H9 (cell line): Measurements from ENCODE around the gene MRTFA. TPM values are rescaled to one million over a fixed set of nuclear protein-coding genes. Genes with fewer than 3 reads are reported as not detected.
"Not testable (repeated sequence)": the region's sequence is repeated elsewhere in the genome, so short reads cannot be mapped to it uniquely, and the experiment has no call there.

Source experiments
- DNase-seq: peaks from one replicate; pipeline ENCODE4 v3.0.0-alpha.2; 2017
- H2AFZ ChIP-seq: one replicate; pipeline ENCODE4 v1.6.1; 2013; ENCODE audit warnings: mild to moderate bottlenecking, low read length, control low read depth, moderate library complexity
- H2AK5ac ChIP-seq: 2 replicates; pipeline ENCODE4 v1.6.1; 2013; ENCODE audit warnings: low read length, control low read depth, mixed read lengths; ENCODE audit not compliant: insufficient read length
- H2BK120ac ChIP-seq: one replicate; pipeline ENCODE4 v1.6.1; 2013; ENCODE audit warnings: low read depth, mild to moderate bottlenecking, low read length, control low read depth, inconsistent platforms; ENCODE audit not compliant: poor library complexity, severe bottlenecking
- H2BK12ac ChIP-seq: 2 replicates; pipeline ENCODE4 v1.6.1; 2013; ENCODE audit warnings: low read length, control low read depth, mixed read lengths, low read depth; ENCODE audit not compliant: insufficient read length
- H2BK15ac ChIP-seq: 2 replicates; pipeline ENCODE4 v1.6.1; 2013; ENCODE audit warnings: low read depth, low read length, control low read depth
- H2BK20ac ChIP-seq: one replicate; pipeline ENCODE4 v1.6.1; 2013; ENCODE audit warnings: low read depth, mild to moderate bottlenecking, low read length, control low read depth, inconsistent platforms; ENCODE audit not compliant: poor library complexity, severe bottlenecking
- H2BK5ac ChIP-seq: 2 replicates; pipeline ENCODE4 v1.6.1; 2013; ENCODE audit warnings: low read length, control low read depth, mixed read lengths; ENCODE audit not compliant: insufficient read length
- H3K14ac ChIP-seq: 2 replicates; pipeline ENCODE4 v1.6.1; 2013; ENCODE audit warnings: low read length, control low read depth; ENCODE audit not compliant: insufficient read depth
- H3K18ac ChIP-seq: 2 replicates; pipeline ENCODE4 v1.6.1; 2013; ENCODE audit warnings: low read depth, mild to moderate bottlenecking, mixed read lengths, low read length, control low read depth; ENCODE audit not compliant: insufficient read length
- H3K23ac ChIP-seq: 2 replicates; pipeline ENCODE4 v1.6.1; 2013; ENCODE audit warnings: low read length, control low read depth, mixed read lengths, low read depth; ENCODE audit not compliant: insufficient read length
- H3K23me2 ChIP-seq: 2 replicates; pipeline ENCODE4 v1.6.1; 2013; ENCODE audit warnings: low read depth, mild to moderate bottlenecking, mixed read lengths, low read length, control low read depth; ENCODE audit not compliant: insufficient read length, poor library complexity, severe bottlenecking
- H3K27ac ChIP-seq: 2 replicates; pipeline ENCODE4 v1.5.1; 2013; ENCODE audit warnings: low read length, control low read depth, mixed read lengths, low read depth; ENCODE audit not compliant: insufficient read length
- H3K27me3 ChIP-seq: 2 replicates; pipeline ENCODE4 v1.6.1; 2013; ENCODE audit warnings: low read length, control low read depth, inconsistent platforms; ENCODE audit not compliant: insufficient read depth
- H3K4ac ChIP-seq: 2 replicates; pipeline ENCODE4 v1.6.1; 2013; ENCODE audit warnings: low read depth, mild to moderate bottlenecking, control low read depth, inconsistent platforms, low read length, moderate library complexity
- H3K4me1 ChIP-seq: 2 replicates; pipeline ENCODE4 v1.6.1; 2013; ENCODE audit warnings: low read length, control low read depth, inconsistent platforms; ENCODE audit not compliant: insufficient read depth
- H3K4me2 ChIP-seq: 2 replicates; pipeline ENCODE4 v1.6.1; 2013; ENCODE audit warnings: low read length, control low read depth, mixed read lengths; ENCODE audit not compliant: insufficient read length, insufficient read depth
- H3K56ac ChIP-seq: 2 replicates; pipeline ENCODE4 v1.6.1; 2013; ENCODE audit warnings: low read depth, mild to moderate bottlenecking, mixed read lengths, low read length, control low read depth; ENCODE audit not compliant: insufficient read length
- H3K79me1 ChIP-seq: 2 replicates; pipeline ENCODE4 v1.6.1; 2013; ENCODE audit warnings: low read depth, mild to moderate bottlenecking, moderate library complexity, low read length, control low read depth, inconsistent platforms; ENCODE audit not compliant: insufficient read depth, poor library complexity, severe bottlenecking
- H3K79me2 ChIP-seq: 2 replicates; pipeline ENCODE4 v1.6.1; 2013; ENCODE audit warnings: low read length, control low read depth, inconsistent platforms; ENCODE audit not compliant: insufficient read depth
- H3K9ac ChIP-seq: 2 replicates; pipeline ENCODE4 v1.6.1; 2013; ENCODE audit warnings: low read length, control low read depth, mixed read lengths; ENCODE audit not compliant: insufficient read length; ENCODE audit errors: extremely low read depth
- H3K9me3 ChIP-seq: one replicate; pipeline ENCODE4 v1.6.1; 2013; ENCODE audit warnings: low read depth, low read length, inconsistent platforms; ENCODE audit not compliant: control insufficient read depth
- H3T11ph ChIP-seq: one replicate; pipeline ENCODE4 v1.6.1; 2013; ENCODE audit warnings: mild to moderate bottlenecking, low read length, control low read depth, inconsistent platforms
- H4K20me1 ChIP-seq: one replicate; pipeline ENCODE4 v1.6.1; 2013; ENCODE audit not compliant: control insufficient read depth, insufficient read length, insufficient read depth
- H4K5ac ChIP-seq: 2 replicates; pipeline ENCODE4 v1.6.1; 2013; ENCODE audit warnings: low read depth, mild to moderate bottlenecking, mixed read lengths, low read length, control low read depth; ENCODE audit not compliant: insufficient read length
- H4K8ac ChIP-seq: replicated peaks from 2 replicates; pipeline ENCODE4 v1.6.1; 2013; ENCODE audit warnings: low read length, control low read depth, mixed read lengths, low read depth; ENCODE audit not compliant: insufficient read length
- H4K91ac ChIP-seq: 2 replicates; pipeline ENCODE4 v1.6.1; 2013; ENCODE audit warnings: low read depth, mild to moderate bottlenecking, moderate library complexity, mixed read lengths, low read length, control low read depth; ENCODE audit not compliant: insufficient read length
- H3K27ac Mint-ChIP-seq, 3 experiments: 2 replicates in 2 of 3; 3 replicates in 1 of 3; pipeline ENCODE4 v1.8.0; 2020 to 2021; ENCODE audit warnings: mixed read lengths in 3 of 3, mild to moderate bottlenecking in 1 of 3, moderate library complexity in 1 of 3
- H3K27me3 Mint-ChIP-seq: 2 replicates; pipeline ENCODE4 v1.8.0; 2021; ENCODE audit warnings: low read depth, mild to moderate bottlenecking, moderate library complexity, mixed read lengths
- H3K36me3 Mint-ChIP-seq, 3 experiments: 2 replicates in 2 of 3; 3 replicates in 1 of 3; pipeline ENCODE4 v1.8.0; 2020 to 2021; ENCODE audit warnings: low read depth in 3 of 3, mixed read lengths in 3 of 3; ENCODE audit not compliant: insufficient read depth in 1 of 3
- H3K4me1 Mint-ChIP-seq, 2 experiments: 2 replicates each; pipeline ENCODE4 v1.8.0; 2020; ENCODE audit warnings: mixed read lengths in 2 of 2
- H3K4me3 Mint-ChIP-seq, 2 experiments: 2 replicates in 1 of 2; 3 replicates in 1 of 2; pipeline ENCODE4 v1.8.0; 2020 to 2021; ENCODE audit warnings: mild to moderate bottlenecking in 2 of 2, mixed read lengths in 2 of 2, moderate library complexity in 1 of 2
- H3K9me3 Mint-ChIP-seq, 2 experiments: 2 replicates in 1 of 2; 3 replicates in 1 of 2; pipeline ENCODE4 v1.8.0; 2020; ENCODE audit warnings: mild to moderate bottlenecking in 2 of 2, mixed read lengths in 2 of 2, moderate library complexity in 1 of 2
- CTCF ChIP-seq: fragments of 200-600 bp; sonication (generic); conservative IDR thresholded peaks from 3 replicates; pipeline ENCODE4 v1.8.0; 2021; ENCODE audit warnings: antibody characterized with exemption, mild to moderate bottlenecking
- WGBS: extraction: QIAGEN DNeasy Blood & Tissue Kit; methylation state at CpG from one replicate; pipeline ENCODE4 v1.1.7; 2013; ENCODE audit warnings: missing lambda C conversion rate, low lambda C conversion rate, mixed read lengths; ENCODE audit not compliant: insufficient read length; ENCODE audit errors: extremely low coverage; 5-methylcytosine and 5-hydroxymethylcytosine counted together
- total RNA-seq: library from RNA; stranded (reverse); gene quantifications from 2 replicates; pipeline ENCODE4 v1.2.1, GENCODE V29; 2021

MRTFA gene
- total RNA-seq, 1 experiment from 2014 or later = 38.1 TPM

DNA sequence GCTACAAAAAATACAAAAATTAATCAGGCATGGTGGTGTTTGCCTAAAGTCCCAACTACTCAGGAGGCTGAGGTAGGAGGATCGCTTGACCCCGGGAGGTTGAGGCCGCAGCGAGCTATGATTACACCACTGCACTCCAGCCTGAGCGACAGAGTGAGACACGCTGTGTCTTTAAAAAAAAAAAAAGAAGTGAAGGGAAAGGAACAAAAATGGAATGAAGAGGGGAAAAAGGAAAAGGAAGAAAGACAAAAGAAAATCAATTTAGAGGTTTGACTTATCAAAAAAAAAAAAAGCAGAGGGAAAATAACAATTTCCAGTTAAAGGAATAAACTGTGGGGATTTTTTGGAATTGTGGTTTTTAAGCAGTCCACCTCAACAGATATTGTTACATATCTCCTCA, 36.8 kb downstream of the MRTFA start:
- Histone ChIP-seq H3K14ac (no peak overlapping the region), H3K79me1 (peaks cover 8% of the 10 kb centered on the region), H3T11ph (no peak overlapping the region), H2BK120ac (no peak overlapping the region), H3K56ac (no peak overlapping the region), H2BK20ac (no peak overlapping the region), H2BK5ac (no peak overlapping the region), H3K4ac (no peak overlapping the region), H2BK12ac (no peak overlapping the region), H3K23me2 (no peaks in the 10 kb centered on the region), H2AK5ac (no peak overlapping the region), H3K4me1 (peaks cover 6% of the 10 kb centered on the region; the same call in 1 of the 2 replicates), H4K20me1 (no peaks in the 10 kb centered on the region), H3K9ac (no peak overlapping the region), H2BK15ac (no peak overlapping the region), H3K27ac (no peak overlapping the region), H3K4me2 (no peak overlapping the region), H4K5ac (no peak overlapping the region), H4K91ac (no peak overlapping the region), H2AFZ (no peak overlapping the region), H3K23ac (no peak overlapping the region), H4K8ac (no peak overlapping the region), H3K9me3 (no peaks in the 10 kb centered on the region), H3K79me2 (peaks cover 6% of the 10 kb centered on the region; the same call in 1 of the 2 replicates), H3K18ac (no peak overlapping the region), H3K27me3 (no peaks in the 10 kb centered on the region)
- Mint-ChIP-seq H3K27me3 (no peaks in the 10 kb centered on the region), H3K36me3 (no peaks in the 10 kb centered on the region; a peak in 2 of 7 replicates), H3K27ac (peak overlapping the region in 1 of 3 experiments; percentile 84; a peak in 2 of 7 replicates), H3K9me3 (no peaks in the 10 kb centered on the region), H3K4me3 (no peak overlapping the region), H3K4me1 (peaks cover 28 to 47% of the 10 kb centered on the region in 2 experiments)
- no peak for TF ChIP-seq CTCF
- WGBS = no CpG with 5 or more reads among the region's 6 CpGs
- no peak for DNase-seq

- not testable (repeated sequence) for H3K4me3 Mint-ChIP-seq, H4K20me1 ChIP-seq
- WGBS = no CpG with 5 or more reads among the region's 10 CpGs
These were observed 37.8 kb downstream of the MRTFA start for GRCh38 chr22:40598712-40599111.

More at GRCh38 chr22:40598712-40599111, 37.8 kb downstream of the MRTFA start:
- H2AK5ac ChIP-seq, H3K56ac ChIP-seq, H3K18ac ChIP-seq, H3K27ac ChIP-seq, H3K14ac ChIP-seq, H3K23me2 ChIP-seq, H4K5ac ChIP-seq, H3K4me2 ChIP-seq, H2BK120ac ChIP-seq, H3K27me3 ChIP-seq, H2BK12ac ChIP-seq, H3K9me3 Mint-ChIP-seq, H3K27ac Mint-ChIP-seq, H2BK15ac ChIP-seq, H3K79me1 ChIP-seq, H2AFZ ChIP-seq, H3K9me3 ChIP-seq, H3K9ac ChIP-seq, H3K79me2 ChIP-seq, H3K36me3 Mint-ChIP-seq, DNase-seq, H4K8ac ChIP-seq, H4K91ac ChIP-seq, H3K4me1 ChIP-seq, H3T11ph ChIP-seq, H3K4ac ChIP-seq, H2BK20ac ChIP-seq, H2BK5ac ChIP-seq, H3K23ac ChIP-seq, H3K27me3 Mint-ChIP-seq: not testable (repeated sequence)
- H3K4me1 Mint-ChIP-seq = peaks cover 33 to 50% of the 10 kb centered on the region in 2 experiments
